GM12878 (cell line): ENCODE measurements around the gene LGALS8. TPM values are rescaled to one million over a fixed set of nuclear protein-coding genes. Genes with fewer than 3 reads are reported as not detected.

Experiments
- ATAC-seq: fragments of 200-7000 bp; cut with Tn5 transposase; 3 replicates; pipeline ENCODE4 v1.9.1; 2020; ENCODE audit warnings: mild to moderate bottlenecking, moderate library complexity
- BruUV-seq: library from RNA; stranded (reverse); fragments of 400-500 nt; replicated peaks from 2 replicates; lab custom pipeline; 2021; lab: Mats Ljungman, UMichigan
- CTCF ChIA-PET: fragments of 300-600 bp; sonication (Branson Sonifier 250); formaldehyde crosslinking; extraction: SDS; loops from one replicate; lab custom pipeline; 2021; ENCODE audit warnings: inconsistent platforms; lab: Yijun Ruan, JAX
- POLR2A ChIA-PET: fragments of 350-600 bp; formaldehyde crosslinking; extraction: SDS; loops from one replicate; lab custom pipeline; 2021; ENCODE audit warnings: inconsistent platforms; lab: Charles Lee
- RAD21 ChIA-PET: fragments of 300-600 bp; sonication (Branson Sonifier 250); formaldehyde crosslinking; loops from one replicate; lab custom pipeline; 2023; ENCODE audit warnings: antibody characterized with exemption; ENCODE audit not compliant: unreplicated experiment; lab: Charles Lee
- SMC1A ChIA-PET: fragments of 300-600 bp; sonication (Branson Sonifier 250); formaldehyde crosslinking; loops from one replicate; lab custom pipeline; 2023; ENCODE audit not compliant: unreplicated experiment, uncharacterized antibody; lab: Charles Lee
- DNase-seq: peaks from one replicate; pipeline ENCODE4 v3.0.0-alpha.2; 2011; ENCODE audit warnings: low read depth, low spot score
- FAIRE-seq: peaks from 3 replicates; lab custom pipeline; 2011; peaks lifted over from hg19 to GRCh38; lab: Jason Lieb, UNC
- H2AFZ ChIP-seq: 2 replicates; pipeline ENCODE4 v1.6.0; 2011; ENCODE audit warnings: low read depth, low read length, control low read depth; ENCODE audit not compliant: control insufficient read depth
- H3K27ac ChIP-seq: 2 replicates; pipeline ENCODE4 v1.5.1; 2011; ENCODE audit warnings: control low read depth; ENCODE audit not compliant: control insufficient read depth, insufficient read depth
- H3K27me3 ChIP-seq, 2 experiments: replicated peaks in 1 of 2; 2 replicates each; pipeline versions ENCODE4 v1.6.0 to v1.6.1; 2011; ENCODE audit warnings: low read length in 1 of 2; ENCODE audit not compliant: control insufficient read depth in 2 of 2, insufficient read depth in 2 of 2
- H3K36me3 ChIP-seq, 2 experiments: 2 replicates each; pipeline ENCODE4 v1.5.1; 2011; ENCODE audit warnings: low read length in 1 of 2; ENCODE audit not compliant: control insufficient read depth in 2 of 2, insufficient read depth in 2 of 2
- H3K4me1 ChIP-seq: 2 replicates; pipeline ENCODE4 v1.6.1; 2011; ENCODE audit warnings: mild to moderate bottlenecking, low read length, moderate library complexity, mixed read lengths; ENCODE audit not compliant: control insufficient read depth, insufficient read depth
- H3K4me2 ChIP-seq: 2 replicates; pipeline ENCODE4 v1.6.0; 2011; ENCODE audit warnings: control low read depth; ENCODE audit not compliant: control insufficient read depth, insufficient read depth
- H3K4me3 ChIP-seq: fragments of 200-600 bp; sonication (generic); 2 replicates; pipeline ENCODE4 v1.5.1; 2016
- H3K79me2 ChIP-seq: 2 replicates; pipeline ENCODE4 v1.6.0; 2011; ENCODE audit warnings: low read length; ENCODE audit not compliant: control insufficient read depth, insufficient read depth
- H3K9ac ChIP-seq: 2 replicates; pipeline ENCODE4 v1.8.0; 2011; ENCODE audit warnings: low read length, control low read depth, mixed read lengths; ENCODE audit not compliant: control insufficient read depth, insufficient read depth
- H3K9me3 ChIP-seq: replicated peaks from 3 replicates; pipeline ENCODE4 v1.5.1; 2011; ENCODE audit warnings: mild to moderate bottlenecking, low read length; ENCODE audit not compliant: control insufficient read depth, insufficient read depth
- H4K20me1 ChIP-seq: 2 replicates; pipeline ENCODE4 v1.6.0; 2011; ENCODE audit not compliant: control insufficient read depth, insufficient read depth
- ASH2L ChIP-seq: fragments of 300-600, 200-600 bp; sonication (generic); IDR thresholded peaks from 2 replicates; pipeline ENCODE4 v1.6.1; 2017; ENCODE audit warnings: low read depth, mild to moderate bottlenecking, borderline replicate concordance
- BCL11A ChIP-seq: IDR thresholded peaks from 2 replicates; pipeline ENCODE4 v1.6.1; 2011; ENCODE audit warnings: low read depth, low read length
- FOS ChIP-seq: IDR thresholded peaks from 3 replicates; pipeline ENCODE4 v1.6.1; 2011; ENCODE audit warnings: borderline replicate concordance; ENCODE audit not compliant: insufficient read length; ENCODE audit errors: extremely low read depth
- MYC ChIP-seq: IDR thresholded peaks from 2 replicates; pipeline ENCODE4 v1.6.1; 2011; ENCODE audit warnings: mild to moderate bottlenecking, low read length, moderate library complexity, inconsistent platforms; ENCODE audit not compliant: insufficient read depth, insufficient replicate concordance, insufficient read length, severe bottlenecking
- NR2F1 ChIP-seq: fragments of 450-650 bp; conservative IDR thresholded peaks from 2 replicates; pipeline ENCODE4 v1.6.1; 2017; ENCODE audit warnings: mild to moderate bottlenecking
- RAD51 ChIP-seq: fragments of 450-650 bp; IDR thresholded peaks from 2 replicates; pipeline ENCODE4 v1.6.1; 2016; ENCODE audit warnings: moderate library complexity, mild to moderate bottlenecking, inconsistent platforms
- ZNF207 ChIP-seq: fragments of 450-650 bp; IDR thresholded peaks from 2 replicates; pipeline ENCODE4 v1.6.1; 2014; ENCODE audit warnings: antibody characterized with exemption, mild to moderate bottlenecking, borderline replicate concordance
- WGBS: methylation state at CpG from one replicate; pipeline ENCODE4 v1.1.6; 2016; ENCODE audit warnings: low lambda C conversion rate; ENCODE audit not compliant: insufficient replicate concordance, insufficient coverage; ENCODE audit errors: missing lambda C conversion rate; 5-methylcytosine and 5-hydroxymethylcytosine counted together
- in situ Hi-C: fragments of 300-500 bp; cut with MboI; formaldehyde crosslinking; loops from 9 replicates; pipeline ENCODE4 v1.14.3; 2018; ENCODE audit warnings: mixed read lengths
- intact Hi-C: fragments of 100-400 bp; cut with micrococcal nuclease; formaldehyde crosslinking; loops from one replicate; pipeline ENCODE4 v1.14.2; 2022; ENCODE audit not compliant: unreplicated experiment
- polyA plus RNA-seq, 11 experiments: library from polyadenylated mRNA; depleted of rRNA in 4 of 11; unstranded in 6 of 11; stranded (reverse) in 5 of 11; fragments of >200 nt; fragmentation: Nextera tagmentation in 4 of 11; fragmentation: Illumina TruSeq in 1 of 11; extraction: Ambion mirVana in 4 of 11; extraction: Trizol in 1 of 11; gene quantifications; 1 replicate in 1 of 11; 2 replicates in 10 of 11; pipeline versions ENCODE4 v1.2.1 to v1.2.3, GENCODE V29; 2011 to 2016; ENCODE audit warnings: inconsistent platforms in 2 of 11, missing spikeins in 2 of 11, low read depth in 1 of 11
- total RNA-seq, 4 experiments: library from RNA; depleted of rRNA in 3 of 4; stranded (reverse); fragments of >200 nt in 3 of 4; fragmentation: Illumina TruSeq in 1 of 4; extraction: Trizol in 1 of 4; gene quantifications; 2 replicates each; pipeline versions ENCODE4 v1.2.1 to v1.2.3, GENCODE V29; 2013 to 2021
- TF ChIP-seq, protein P1 (sequence below): IDR thresholded peaks from 2 replicates; pipeline ENCODE4 v1.6.1; 2011; ENCODE audit warnings: mild to moderate bottlenecking, low read depth, low read length, moderate library complexity; ENCODE audit not compliant: insufficient replicate concordance
- TF ChIP-seq, protein P2 (sequence below): fragments of 450-650 bp; IDR thresholded peaks from 2 replicates; pipeline ENCODE4 v1.6.1; 2017; ENCODE audit warnings: mild to moderate bottlenecking
- TF ChIP-seq, protein P3 (sequence below): IDR thresholded peaks from 2 replicates; pipeline ENCODE4 v1.6.1; 2012; ENCODE audit warnings: low read depth, low read length, improper control_type of control experiment
- TF ChIP-seq, protein P4 (sequence below): IDR thresholded peaks from 2 replicates; pipeline ENCODE4 v1.6.1; 2012; ENCODE audit warnings: low read length, inconsistent platforms
- TF ChIP-seq, protein P5 (sequence below): fragments of 450-650 bp; formaldehyde crosslinking; IDR thresholded peaks from 2 replicates; pipeline ENCODE4 v1.4.0; 2020; ENCODE audit warnings: mild to moderate bottlenecking, moderate library complexity

LGALS8 gene
- total and polyA plus RNA-seq, 10 of the 15 experiments (the other 5 are each of a cell fraction or from before 2014, with no cell fraction given), result 15.4 to 86.5 (median 19.2) TPM

DNA sequence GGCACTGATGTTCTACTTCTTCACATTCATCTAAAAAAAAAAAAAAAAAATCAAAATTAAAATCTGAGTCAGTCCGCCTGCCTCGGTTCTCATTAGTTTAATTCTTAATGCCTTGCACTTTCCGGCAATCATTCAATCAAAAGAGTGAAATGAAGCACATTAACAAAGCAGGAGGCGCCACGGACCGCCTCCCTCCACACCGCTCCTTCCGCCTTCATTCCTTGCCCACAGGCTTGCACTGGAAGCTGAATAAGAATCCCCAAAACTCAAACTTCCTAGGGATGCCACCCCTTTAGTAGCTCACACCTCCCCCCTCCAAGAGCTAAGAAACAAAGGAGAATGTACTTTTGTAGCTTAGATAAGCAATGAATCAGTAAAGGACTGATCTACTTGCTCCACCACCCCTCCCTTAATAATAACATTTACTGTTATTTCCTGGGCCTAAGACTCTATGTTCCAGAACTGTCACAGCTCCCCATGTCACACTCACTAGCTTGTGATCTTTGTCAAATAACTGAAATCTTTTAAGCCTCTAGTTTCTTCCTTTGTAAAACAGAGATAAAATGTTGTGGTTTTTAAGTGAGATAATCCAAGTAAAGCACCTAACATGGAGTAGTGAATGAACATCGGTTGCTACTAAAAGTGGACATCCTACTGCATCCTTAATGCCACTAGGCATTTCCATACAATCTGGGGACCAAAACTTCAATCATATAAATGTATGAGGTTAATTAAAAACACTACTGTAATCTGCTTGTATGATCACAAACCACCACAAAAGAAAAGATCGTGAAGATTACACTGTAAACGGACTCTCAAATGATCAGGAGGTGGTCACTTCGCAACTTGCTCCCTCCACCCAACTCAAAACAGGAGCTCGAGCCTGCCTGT lies 27.4 kb downstream of the LGALS8 start:
- no TSS peak for BruUV-seq
- in situ Hi-C loops, result no loop called here
- Histone ChIP-seq H2AFZ (no peak overlapping the region), H3K79me2 (no peaks in the 10 kb centered on the region), H3K27me3 (no peaks in the 10 kb centered on the region), H3K4me1 (no peaks in the 10 kb centered on the region), H3K27ac (no peak overlapping the region), H3K36me3 (peaks cover 24 to 63% of the 10 kb centered on the region in 2 experiments), H3K9me3 (no peaks in the 10 kb centered on the region), H4K20me1 (no peaks in the 10 kb centered on the region), H3K9ac (no peak overlapping the region), H3K4me2 (no peak overlapping the region), H3K4me3 (no peak overlapping the region)
- DNase-seq (no peak), FAIRE-seq (no peak), ATAC-seq (no peak)
- ChIA-PET RAD21 (no interaction called here), POLR2A (no interaction called here), CTCF (interaction anchor here (1.4 kb wide), 2 partner anchors 17 to 51 kb away, joined by 4 to 5 read pairs; no protein-coding TSS in a partner anchor), SMC1A (interaction anchor here (0.6 kb wide), 1 partner anchor 99 kb away, joined by 3 read pairs; no protein-coding TSS in a partner anchor)
- 84% methylated on average over 13 of the region's 13 CpGs for WGBS
- intact Hi-C loops, result no loop called here
- TF ChIP-seq RAD51 (no peak), MYC (no peak), ASH2L (no peak), FOS (no peak), BCL11A (no peak), NR2F1 (no peak), ZNF207 (no peak)
- TF ChIP-seq, protein P1, sequence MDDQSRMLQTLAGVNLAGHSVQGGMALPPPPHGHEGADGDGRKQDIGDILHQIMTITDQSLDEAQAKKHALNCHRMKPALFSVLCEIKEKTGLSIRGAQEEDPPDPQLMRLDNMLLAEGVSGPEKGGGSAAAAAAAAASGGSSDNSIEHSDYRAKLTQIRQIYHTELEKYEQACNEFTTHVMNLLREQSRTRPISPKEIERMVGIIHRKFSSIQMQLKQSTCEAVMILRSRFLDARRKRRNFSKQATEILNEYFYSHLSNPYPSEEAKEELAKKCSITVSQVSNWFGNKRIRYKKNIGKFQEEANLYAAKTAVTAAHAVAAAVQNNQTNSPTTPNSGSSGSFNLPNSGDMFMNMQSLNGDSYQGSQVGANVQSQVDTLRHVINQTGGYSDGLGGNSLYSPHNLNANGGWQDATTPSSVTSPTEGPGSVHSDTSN, result no peak
- TF ChIP-seq, protein P2, sequence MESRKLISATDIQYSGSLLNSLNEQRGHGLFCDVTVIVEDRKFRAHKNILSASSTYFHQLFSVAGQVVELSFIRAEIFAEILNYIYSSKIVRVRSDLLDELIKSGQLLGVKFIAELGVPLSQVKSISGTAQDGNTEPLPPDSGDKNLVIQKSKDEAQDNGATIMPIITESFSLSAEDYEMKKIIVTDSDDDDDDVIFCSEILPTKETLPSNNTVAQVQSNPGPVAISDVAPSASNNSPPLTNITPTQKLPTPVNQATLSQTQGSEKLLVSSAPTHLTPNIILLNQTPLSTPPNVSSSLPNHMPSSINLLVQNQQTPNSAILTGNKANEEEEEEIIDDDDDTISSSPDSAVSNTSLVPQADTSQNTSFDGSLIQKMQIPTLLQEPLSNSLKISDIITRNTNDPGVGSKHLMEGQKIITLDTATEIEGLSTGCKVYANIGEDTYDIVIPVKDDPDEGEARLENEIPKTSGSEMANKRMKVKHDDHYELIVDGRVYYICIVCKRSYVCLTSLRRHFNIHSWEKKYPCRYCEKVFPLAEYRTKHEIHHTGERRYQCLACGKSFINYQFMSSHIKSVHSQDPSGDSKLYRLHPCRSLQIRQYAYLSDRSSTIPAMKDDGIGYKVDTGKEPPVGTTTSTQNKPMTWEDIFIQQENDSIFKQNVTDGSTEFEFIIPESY, result no peak
- TF ChIP-seq, protein P3, sequence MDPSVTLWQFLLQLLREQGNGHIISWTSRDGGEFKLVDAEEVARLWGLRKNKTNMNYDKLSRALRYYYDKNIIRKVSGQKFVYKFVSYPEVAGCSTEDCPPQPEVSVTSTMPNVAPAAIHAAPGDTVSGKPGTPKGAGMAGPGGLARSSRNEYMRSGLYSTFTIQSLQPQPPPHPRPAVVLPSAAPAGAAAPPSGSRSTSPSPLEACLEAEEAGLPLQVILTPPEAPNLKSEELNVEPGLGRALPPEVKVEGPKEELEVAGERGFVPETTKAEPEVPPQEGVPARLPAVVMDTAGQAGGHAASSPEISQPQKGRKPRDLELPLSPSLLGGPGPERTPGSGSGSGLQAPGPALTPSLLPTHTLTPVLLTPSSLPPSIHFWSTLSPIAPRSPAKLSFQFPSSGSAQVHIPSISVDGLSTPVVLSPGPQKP, result no peak
- TF ChIP-seq, protein P4, sequence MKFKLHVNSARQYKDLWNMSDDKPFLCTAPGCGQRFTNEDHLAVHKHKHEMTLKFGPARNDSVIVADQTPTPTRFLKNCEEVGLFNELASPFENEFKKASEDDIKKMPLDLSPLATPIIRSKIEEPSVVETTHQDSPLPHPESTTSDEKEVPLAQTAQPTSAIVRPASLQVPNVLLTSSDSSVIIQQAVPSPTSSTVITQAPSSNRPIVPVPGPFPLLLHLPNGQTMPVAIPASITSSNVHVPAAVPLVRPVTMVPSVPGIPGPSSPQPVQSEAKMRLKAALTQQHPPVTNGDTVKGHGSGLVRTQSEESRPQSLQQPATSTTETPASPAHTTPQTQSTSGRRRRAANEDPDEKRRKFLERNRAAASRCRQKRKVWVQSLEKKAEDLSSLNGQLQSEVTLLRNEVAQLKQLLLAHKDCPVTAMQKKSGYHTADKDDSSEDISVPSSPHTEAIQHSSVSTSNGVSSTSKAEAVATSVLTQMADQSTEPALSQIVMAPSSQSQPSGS, result no peak
- TF ChIP-seq, protein P5, sequence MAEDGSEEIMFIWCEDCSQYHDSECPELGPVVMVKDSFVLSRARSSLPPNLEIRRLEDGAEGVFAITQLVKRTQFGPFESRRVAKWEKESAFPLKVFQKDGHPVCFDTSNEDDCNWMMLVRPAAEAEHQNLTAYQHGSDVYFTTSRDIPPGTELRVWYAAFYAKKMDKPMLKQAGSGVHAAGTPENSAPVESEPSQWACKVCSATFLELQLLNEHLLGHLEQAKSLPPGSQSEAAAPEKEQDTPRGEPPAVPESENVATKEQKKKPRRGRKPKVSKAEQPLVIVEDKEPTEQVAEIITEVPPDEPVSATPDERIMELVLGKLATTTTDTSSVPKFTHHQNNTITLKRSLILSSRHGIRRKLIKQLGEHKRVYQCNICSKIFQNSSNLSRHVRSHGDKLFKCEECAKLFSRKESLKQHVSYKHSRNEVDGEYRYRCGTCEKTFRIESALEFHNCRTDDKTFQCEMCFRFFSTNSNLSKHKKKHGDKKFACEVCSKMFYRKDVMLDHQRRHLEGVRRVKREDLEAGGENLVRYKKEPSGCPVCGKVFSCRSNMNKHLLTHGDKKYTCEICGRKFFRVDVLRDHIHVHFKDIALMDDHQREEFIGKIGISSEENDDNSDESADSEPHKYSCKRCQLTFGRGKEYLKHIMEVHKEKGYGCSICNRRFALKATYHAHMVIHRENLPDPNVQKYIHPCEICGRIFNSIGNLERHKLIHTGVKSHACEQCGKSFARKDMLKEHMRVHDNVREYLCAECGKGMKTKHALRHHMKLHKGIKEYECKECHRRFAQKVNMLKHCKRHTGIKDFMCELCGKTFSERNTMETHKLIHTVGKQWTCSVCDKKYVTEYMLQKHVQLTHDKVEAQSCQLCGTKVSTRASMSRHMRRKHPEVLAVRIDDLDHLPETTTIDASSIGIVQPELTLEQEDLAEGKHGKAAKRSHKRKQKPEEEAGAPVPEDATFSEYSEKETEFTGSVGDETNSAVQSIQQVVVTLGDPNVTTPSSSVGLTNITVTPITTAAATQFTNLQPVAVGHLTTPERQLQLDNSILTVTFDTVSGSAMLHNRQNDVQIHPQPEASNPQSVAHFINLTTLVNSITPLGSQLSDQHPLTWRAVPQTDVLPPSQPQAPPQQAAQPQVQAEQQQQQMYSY (CRISPR knock-in tag), result no peak
